Measurements from ENCODE around the gene FKBP15.

DNA sequence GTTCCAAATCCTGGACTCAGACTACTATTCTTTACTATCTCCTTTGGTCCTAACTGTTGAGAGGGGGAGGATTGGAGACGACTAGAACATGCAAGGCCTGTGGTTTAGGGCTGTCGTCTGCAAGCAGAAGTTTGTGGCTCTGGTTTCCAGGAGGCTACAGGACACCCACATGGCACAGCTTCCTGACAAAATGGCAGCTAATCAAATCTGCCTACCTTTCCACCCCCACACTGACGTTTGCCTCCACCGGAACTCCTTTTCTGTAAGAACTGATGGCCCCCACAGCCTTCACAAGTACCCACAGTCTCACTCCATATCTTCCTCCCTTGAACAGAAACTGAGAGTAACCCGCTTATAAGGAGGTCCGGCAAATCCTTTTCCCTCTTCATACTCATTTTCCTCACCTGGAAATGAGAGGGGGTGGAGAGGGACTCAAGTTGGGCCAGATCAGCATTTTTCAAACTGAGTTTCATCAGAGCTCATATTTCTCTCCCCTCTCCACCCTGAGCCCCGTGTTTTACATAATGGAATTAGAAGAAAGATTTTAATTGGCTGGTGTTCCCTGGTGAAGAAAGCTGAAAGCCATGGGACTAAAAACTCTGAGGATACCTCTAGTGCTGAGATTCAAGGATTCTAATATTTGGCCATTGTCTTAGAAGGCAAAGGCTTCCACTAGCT is 65.0 kb downstream of the FKBP15 start:
- no peak for TF ChIP-seq CTCF (IDR thresholded peaks at IDR 0.05 in 4 of 5, conservative IDR thresholded peaks at IDR 0.05 in 1 of 5)
- TF ChIP-seq POLR2A (IDR thresholded peaks at IDR 0.05): no peak
